Measurements from ENCODE around the gene PLCG1. TPM values are rescaled to one million over a fixed set of nuclear protein-coding genes. Genes with fewer than 3 reads are reported as not detected.

The PLCG1 gene
- total RNA-seq, 2 experiments from 2014 or later: 185 to 230 TPM

GRCh38 chr20:41168281-41169161, 31.2 kb downstream of the PLCG1 start:
- no peak overlapping the region for H3K27ac Mint-ChIP-seq
- no peaks in the 10 kb centered on the region for H3K27me3 Mint-ChIP-seq
- no peak for DNase-seq
- H3K4me1 Mint-ChIP-seq: peaks cover 20% of the 10 kb centered on the region
- H3K36me3 Mint-ChIP-seq (ENCODE audit: low read depth): peaks cover 77% of the 10 kb centered on the region
- ATAC-seq: no peak
- no peak overlapping the region for H3K4me3 Mint-ChIP-seq
- H3K9me3 Mint-ChIP-seq (ENCODE audit: low read depth): no peaks in the 10 kb centered on the region
- CTCF ChIA-PET: interaction anchor here (0.6 to 2.2 kb wide), 3 partner anchors 12 to 33 kb away, joined by 3 to 6 read pairs (median 4); no protein-coding TSS in a partner anchor
- POLR2A ChIA-PET: no interaction called here
- intact Hi-C loops (cut with DNase I, micrococcal nuclease): no loop called here

GRCh38 chr20:41169162-41169690, 31.9 kb downstream of the PLCG1 start:
- ChIA-PET CTCF (interaction anchor here (1.3 to 2.2 kb wide), 2 partner anchors 12 to 34 kb away, joined by 3 to 6 read pairs; no protein-coding TSS in a partner anchor), POLR2A (interaction anchor here (2.1 kb wide), 1 partner anchor 11 kb away, joined by 8 read pairs; no protein-coding TSS in a partner anchor)
- ATAC-seq (no peak), DNase-seq (peak; percentile 2)
- peak overlapping the region; percentile 45 for H3K27ac Mint-ChIP-seq
- H3K36me3 Mint-ChIP-seq (ENCODE audit: low read depth): peaks cover 74% of the 10 kb centered on the region
- no peaks in the 10 kb centered on the region for H3K27me3 Mint-ChIP-seq
- H3K4me1 Mint-ChIP-seq: peaks cover 18% of the 10 kb centered on the region
- intact Hi-C loops (cut with DNase I, micrococcal nuclease): no loop called here
- H3K4me3 Mint-ChIP-seq: no peak overlapping the region
- H3K9me3 Mint-ChIP-seq (ENCODE audit: low read depth): no peaks in the 10 kb centered on the region

- Mint-ChIP-seq H3K27ac (peak overlapping the region; percentile 45), H3K4me1 (peaks cover 18% of the 10 kb centered on the region), H3K9me3 (ENCODE audit: low read depth) (no peaks in the 10 kb centered on the region), H3K4me3 (no peak overlapping the region), H3K27me3 (no peaks in the 10 kb centered on the region), H3K36me3 (ENCODE audit: low read depth) (peaks cover 76% of the 10 kb centered on the region)
- DNase-seq: peak; percentile 4
- no peak for ATAC-seq
- POLR2A ChIA-PET: interaction anchor here (2.1 kb wide), 1 partner anchor 12 kb away, joined by 8 read pairs; no protein-coding TSS in a partner anchor
- intact Hi-C loops (cut with DNase I, micrococcal nuclease): loop anchor here in 1 of 2 experiments (5.0 kb wide), 1 partner anchor 33 kb away; the partner anchor contains the start of gene PLCG1
- CTCF ChIA-PET: interaction anchor here (0.7 to 2.2 kb wide), 3 partner anchors 13 to 502 kb away, joined by 3 to 6 read pairs (median 3); no protein-coding TSS in a partner anchor
These were observed 32.5 kb downstream of the PLCG1 start for GRCh38 chr20:41169791-41170351.

DNA sequence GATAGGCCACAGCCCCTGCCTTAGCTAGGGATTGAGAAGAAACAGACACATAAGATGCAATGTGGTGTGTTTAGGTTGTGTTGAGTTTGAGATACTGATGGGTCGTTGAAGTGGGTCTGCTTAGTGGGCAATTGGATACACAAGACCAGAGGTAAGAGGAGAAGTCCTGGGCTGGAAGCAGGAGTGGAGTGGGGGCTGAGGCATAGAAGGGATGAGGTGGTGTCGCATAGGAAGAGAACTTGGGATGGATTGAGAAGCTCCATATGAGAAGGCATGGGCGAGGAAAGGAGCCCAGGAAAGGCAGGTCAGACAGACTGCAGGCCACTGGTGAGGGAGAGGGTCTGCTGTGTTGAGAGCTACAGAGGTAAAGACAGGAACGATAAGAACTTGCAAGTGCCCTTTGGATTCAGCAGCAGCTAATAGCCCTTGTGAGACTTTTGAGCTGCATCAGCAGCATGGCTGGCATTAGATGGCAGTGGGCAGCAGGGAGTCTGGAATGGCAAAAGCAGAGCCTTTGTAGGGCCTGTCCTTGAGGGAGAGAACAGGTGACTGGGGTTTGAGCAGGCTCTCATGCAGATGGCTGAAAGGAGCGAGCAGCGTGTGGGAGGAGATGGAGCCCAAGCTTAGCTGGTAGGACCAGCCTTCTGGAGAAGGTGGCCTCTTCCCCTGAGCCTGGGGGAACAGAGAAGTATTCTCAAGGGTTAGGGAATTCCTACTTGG, 33.2 kb downstream of the PLCG1 start:
- POLR2A ChIA-PET: interaction anchor here (0.6 to 2.1 kb wide), 2 partner anchors 12 to 231 kb away, joined by 4 to 8 read pairs; no protein-coding TSS in a partner anchor
- Mint-ChIP-seq H3K27me3 (no peaks in the 10 kb centered on the region), H3K27ac (peak overlapping the region; percentile 45), H3K9me3 (ENCODE audit: low read depth) (no peaks in the 10 kb centered on the region), H3K4me3 (no peak overlapping the region), H3K4me1 (peaks cover 18% of the 10 kb centered on the region), H3K36me3 (ENCODE audit: low read depth) (peaks cover 71% of the 10 kb centered on the region)
- peak; percentile 3 for DNase-seq
- CTCF ChIA-PET: interaction anchor here (0.7 to 3.8 kb wide), 6 partner anchors 14 to 502 kb away, joined by 3 to 25 read pairs (median 4); no protein-coding TSS in a partner anchor
- intact Hi-C loops (cut with DNase I, micrococcal nuclease): loop anchor here in 1 of 2 experiments (5.0 kb wide), 1 partner anchor 33 kb away; the partner anchor contains the start of gene PLCG1
- ATAC-seq: no peak

DNA sequence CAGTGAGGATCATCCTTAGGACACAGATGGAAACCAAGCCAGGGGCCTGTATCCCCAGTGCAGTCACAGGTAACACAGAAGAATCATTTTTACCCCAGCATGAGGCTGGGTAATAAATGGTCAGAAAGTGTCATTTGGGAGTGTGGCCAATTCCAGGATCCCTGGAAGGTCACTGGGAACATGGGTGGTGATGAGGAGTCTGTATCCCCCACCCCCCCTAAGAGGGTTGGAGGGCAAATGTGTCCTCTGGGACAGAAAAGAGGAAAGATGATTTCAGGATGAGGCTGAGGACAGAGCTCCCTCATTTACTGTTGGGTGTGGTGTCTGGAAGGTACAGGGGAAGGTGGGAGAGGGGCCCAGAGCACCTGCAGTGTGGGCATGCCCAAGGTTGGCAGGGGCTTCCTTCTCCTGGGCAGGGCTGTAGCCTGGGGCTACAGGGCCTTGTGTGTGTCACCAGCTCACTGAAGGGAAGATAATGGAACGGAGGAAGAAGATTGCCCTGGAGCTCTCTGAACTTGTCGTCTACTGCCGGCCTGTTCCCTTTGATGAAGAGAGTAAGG, 34.5 kb downstream of the PLCG1 start:
- intact Hi-C loops (cut with DNase I, micrococcal nuclease): loop anchor here in 1 of 2 experiments (5.0 kb wide), 1 partner anchor 35 kb away; the partner anchor contains the start of gene PLCG1
- DNase-seq: no peak

GRCh38 chr20:41172296-41173140, 35.2 kb downstream of the PLCG1 start:
- Mint-ChIP-seq H3K27ac (peak overlapping the region; percentile 65), H3K9me3 (ENCODE audit: low read depth) (no peaks in the 10 kb centered on the region), H3K36me3 (ENCODE audit: low read depth) (peaks cover 62% of the 10 kb centered on the region), H3K4me1 (peaks cover 6% of the 10 kb centered on the region), H3K27me3 (no peaks in the 10 kb centered on the region), H3K4me3 (no peak overlapping the region)
- DNase-seq (peak; percentile 6), ATAC-seq (peak; percentile 17)
- ChIA-PET CTCF (interaction anchor here (0.6 to 3.8 kb wide), 23 partner anchors 8 to 255 kb away, joined by 3 to 25 read pairs (median 4); partner anchors contain the start of gene LPIN3), POLR2A (no interaction called here)
- intact Hi-C loops (cut with DNase I, micrococcal nuclease): loop anchor here (1.0 to 5.0 kb wide), 3 partner anchors 35 to 168 kb away; partner anchors contain the start of genes LPIN3 (in 2 of the 2) and PLCG1 (in 1 of the 2)

More for the DNA sequence above, 34.5 kb downstream of the PLCG1 start:
- Mint-ChIP-seq H3K9me3 (ENCODE audit: low read depth) (no peaks in the 10 kb centered on the region), H3K36me3 (ENCODE audit: low read depth) (peaks cover 68% of the 10 kb centered on the region), H3K4me3 (no peak overlapping the region), H3K27me3 (no peaks in the 10 kb centered on the region), H3K27ac (peak overlapping the region; percentile 62), H3K4me1 (peaks cover 11% of the 10 kb centered on the region)
- CTCF ChIA-PET: interaction anchor here (0.9 to 3.8 kb wide), 8 partner anchors 12 to 256 kb away, joined by 3 to 25 read pairs (median 14); partner anchors contain the start of gene LPIN3
- POLR2A ChIA-PET: no interaction called here
- ATAC-seq: no peak

- no peaks in the 10 kb centered on the region for H3K27me3 Mint-ChIP-seq
- ATAC-seq (peak; percentile 78), DNase-seq (peak; percentile 78)
- peaks cover 62% of the 10 kb centered on the region for H3K36me3 Mint-ChIP-seq (ENCODE audit: low read depth)
- H3K4me3 Mint-ChIP-seq: no peak overlapping the region
- no peaks in the 10 kb centered on the region for H3K9me3 Mint-ChIP-seq (ENCODE audit: low read depth)
- H3K27ac Mint-ChIP-seq: peak overlapping the region; percentile 65
- ChIA-PET CTCF (interaction anchor here (0.6 to 3.8 kb wide), 23 partner anchors 8 to 261 kb away, joined by 3 to 25 read pairs (median 4); partner anchors contain the start of gene LPIN3), POLR2A (no interaction called here)
- intact Hi-C loops (cut with DNase I, micrococcal nuclease): loop anchor here (1.0 to 5.0 kb wide), 3 partner anchors 36 to 167 kb away; partner anchors contain the start of genes LPIN3 (in 2 of the 2) and PLCG1 (in 1 of the 2)
- H3K4me1 Mint-ChIP-seq: peaks cover 6% of the 10 kb centered on the region
These were observed 35.9 kb downstream of the PLCG1 start for GRCh38 chr20:41173161-41173721.

DNA sequence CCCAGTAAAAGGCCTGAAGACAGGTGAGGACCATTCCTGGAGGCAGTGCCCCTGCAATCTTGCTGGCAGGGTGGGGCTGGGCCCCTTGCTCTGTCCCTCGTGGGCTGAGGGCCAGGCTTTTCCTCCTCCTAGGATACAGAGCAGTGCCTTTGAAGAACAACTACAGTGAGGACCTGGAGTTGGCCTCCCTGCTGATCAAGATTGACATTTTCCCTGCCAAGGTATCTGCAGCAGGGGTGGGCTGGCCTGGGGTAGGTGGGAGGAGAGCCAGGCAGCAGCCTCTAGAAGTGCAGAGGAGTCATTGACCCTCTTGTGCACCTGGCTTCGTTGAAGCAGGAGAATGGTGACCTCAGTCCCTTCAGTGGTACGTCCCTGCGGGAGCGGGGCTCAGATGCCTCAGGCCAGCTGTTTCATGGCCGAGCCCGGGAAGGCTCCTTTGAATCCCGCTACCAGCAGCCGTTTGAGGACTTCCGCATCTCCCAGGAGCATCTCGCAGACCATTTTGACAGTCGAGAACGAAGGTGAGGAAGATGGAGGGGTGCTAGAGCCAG, 36.5 kb downstream of the PLCG1 start:
- Mint-ChIP-seq H3K9me3 (ENCODE audit: low read depth) (no peaks in the 10 kb centered on the region), H3K27me3 (no peaks in the 10 kb centered on the region), H3K36me3 (ENCODE audit: low read depth) (peaks cover 60% of the 10 kb centered on the region), H3K4me1 (peaks cover 6% of the 10 kb centered on the region), H3K27ac (peak overlapping the region; percentile 65), H3K4me3 (no peak overlapping the region)
- POLR2A ChIA-PET: no interaction called here
- intact Hi-C loops (cut with DNase I, micrococcal nuclease): loop anchor here (1.0 to 5.0 kb wide), 3 partner anchors 37 to 166 kb away; partner anchors contain the start of genes LPIN3 (in 2 of the 2) and PLCG1 (in 1 of the 2)
- DNase-seq (peak; percentile 2), ATAC-seq (no peak)
- CTCF ChIA-PET: interaction anchor here (0.6 to 3.8 kb wide), 10 partner anchors 8 to 260 kb away, joined by 3 to 25 read pairs (median 4); no protein-coding TSS in a partner anchor

GRCh38 chr20:41174373-41174772, 37.0 kb downstream of the PLCG1 start:
- no peaks in the 10 kb centered on the region for H3K27me3 Mint-ChIP-seq
- POLR2A ChIA-PET: no interaction called here
- DNase-seq (no peak), ATAC-seq (no peak)
- intact Hi-C loops (cut with DNase I, micrococcal nuclease): loop anchor here in 1 of 2 experiments (5.0 kb wide), 1 partner anchor 37 kb away; the partner anchor contains the start of gene PLCG1
- no peaks in the 10 kb centered on the region for H3K9me3 Mint-ChIP-seq (ENCODE audit: low read depth)
- peaks cover 8% of the 10 kb centered on the region for H3K4me1 Mint-ChIP-seq
- H3K4me3 Mint-ChIP-seq: no peak overlapping the region
- H3K36me3 Mint-ChIP-seq (ENCODE audit: low read depth): peaks cover 55% of the 10 kb centered on the region
- peak overlapping the region; percentile 29 for H3K27ac Mint-ChIP-seq
- CTCF ChIA-PET: interaction anchor here (0.7 to 3.8 kb wide), 5 partner anchors 16 to 235 kb away, joined by 3 to 25 read pairs (median 4); no protein-coding TSS in a partner anchor

All from activated CD4-positive, alpha-beta T cell treated with anti-CD3 and anti-CD28 coated beads for 36 hours (primary cell).